ENCODE data around the gene SPARCL1. TPM values are rescaled to one million over a fixed set of nuclear protein-coding genes. Genes with fewer than 3 reads are reported as not detected.
"Not testable (repeated sequence)": the region's sequence is repeated elsewhere in the genome, so short reads cannot be mapped to it uniquely, and the experiment has no call there.

SPARCL1 gene
- total RNA-seq, 1 donor = not detected

GRCh38 chr4:87506974-87507701, 22.0 kb downstream of the SPARCL1 start:
- DNase-seq (ENCODE audit: low read depth in 2 of 3, low spot score in 2 of 3) = no peak

GRCh38 chr4:87505862-87506261, 23.3 kb downstream of the SPARCL1 start:
- DNase-seq (ENCODE audit: low read depth in 2 of 3, low spot score in 2 of 3) = no peak

- no peak for DNase-seq (ENCODE audit: low read depth in 2 of 3, low spot score in 2 of 3)
Observed at GRCh38 chr4:87502580-87503238, 26.5 kb downstream of the SPARCL1 start.

- DNase-seq (ENCODE audit: low read depth in 2 of 3, low spot score in 2 of 3) = no peak
Observed at GRCh38 chr4:87500092-87500462, 29.1 kb downstream of the SPARCL1 start.

- DNase-seq (ENCODE audit: low read depth in 2 of 3, low spot score in 2 of 3) = no peak
Observed at GRCh38 chr4:87499403-87500091, 29.6 kb downstream of the SPARCL1 start.

- DNase-seq (ENCODE audit: low read depth in 2 of 3, low spot score in 2 of 3) = peak in 1 of 3 donors; percentile 10
Observed at GRCh38 chr4:87498446-87498900, 30.7 kb downstream of the SPARCL1 start.

GRCh38 chr4:87497578-87497977, 31.6 kb downstream of the SPARCL1 start:
- DNase-seq (ENCODE audit: low read depth in 2 of 3, low spot score in 2 of 3) = no peak

GRCh38 chr4:87497159-87497558, 32.0 kb downstream of the SPARCL1 start:
- no peak for DNase-seq (ENCODE audit: low read depth in 2 of 3, low spot score in 2 of 3)

- no peak for DNase-seq (ENCODE audit: low read depth in 2 of 3, low spot score in 2 of 3)
Observed at GRCh38 chr4:87493115-87493514, 36.1 kb downstream of the SPARCL1 start.

GRCh38 chr4:87491851-87492250, 37.3 kb downstream of the SPARCL1 start:
- not testable (repeated sequence) for DNase-seq (ENCODE audit: low read depth in 2 of 3, low spot score in 2 of 3)

- no peak for DNase-seq (ENCODE audit: low read depth in 2 of 3, low spot score in 2 of 3)
Observed at GRCh38 chr4:87491436-87491835, 37.7 kb downstream of the SPARCL1 start.

GRCh38 chr4:87490664-87491369, 38.4 kb downstream of the SPARCL1 start:
- DNase-seq (ENCODE audit: low read depth in 2 of 3, low spot score in 2 of 3) = no peak

- DNase-seq (ENCODE audit: low read depth in 2 of 3, low spot score in 2 of 3) = no peak
Observed at GRCh38 chr4:87489678-87490077, 39.5 kb downstream of the SPARCL1 start.

GRCh38 chr4:87488666-87489065, 40.5 kb downstream of the SPARCL1 start:
- not testable (repeated sequence) for DNase-seq (ENCODE audit: low read depth in 2 of 3, low spot score in 2 of 3)

- not testable (repeated sequence) for DNase-seq (ENCODE audit: low read depth in 2 of 3, low spot score in 2 of 3)
Observed at GRCh38 chr4:87483247-87483646, 45.9 kb downstream of the SPARCL1 start.

GRCh38 chr4:87481377-87481776, 47.8 kb downstream of the SPARCL1 start:
- no peak for DNase-seq (ENCODE audit: low read depth in 2 of 3, low spot score in 2 of 3)

- DNase-seq (ENCODE audit: low read depth in 2 of 3, low spot score in 2 of 3) = no peak
Observed at GRCh38 chr4:87478732-87479250, 50.4 kb downstream of the SPARCL1 start.

- DNase-seq (ENCODE audit: low read depth in 2 of 3, low spot score in 2 of 3) = no peak
Observed at GRCh38 chr4:87476934-87477333, 52.2 kb downstream of the SPARCL1 start.

GRCh38 chr4:87469390-87469789, 59.8 kb downstream of the SPARCL1 start:
- DNase-seq (ENCODE audit: low read depth in 2 of 3, low spot score in 2 of 3) = no peak

- peak; percentile 11 to 70 (median 40) for DNase-seq (ENCODE audit: low read depth in 2 of 3, low spot score in 2 of 3)
Observed at GRCh38 chr4:87465739-87466366, 63.3 kb downstream of the SPARCL1 start.

Data from hematopoietic multipotent progenitor cell (in vitro differentiated cells).